Activated CD8-positive, alpha-beta T cell treated with anti-CD3 and anti-CD28 coated beads for 36 hours (primary cell): ENCODE results near the gene SIK3. TPM values are rescaled to one million over a fixed set of nuclear protein-coding genes. Genes with fewer than 3 reads are reported as not detected.

Experiments
- ATAC-seq: fragments of 200-7000 bp; cut with Tn5 transposase; one replicate; pipeline ENCODE4 v1.10.0; 2021; ENCODE audit warnings: mild to moderate bottlenecking, moderate library complexity
- CTCF ChIA-PET: fragments of 350-600 bp; sonication (Branson Sonifier 250); formaldehyde crosslinking; loops from one replicate; lab custom pipeline; 2021; ENCODE audit warnings: antibody characterized with exemption; lab: Charles Lee
- POLR2A ChIA-PET: fragments of 350-600 bp; sonication (Branson Sonifier 250); formaldehyde crosslinking; loops from one replicate; lab custom pipeline; 2021; ENCODE audit warnings: antibody characterized with exemption; lab: Charles Lee
- DNase-seq: peaks from one replicate; pipeline ENCODE4 v3.0.0-alpha.2; 2020
- H3K27ac Mint-ChIP-seq: one replicate; pipeline ENCODE4 v1.8.0; 2021; ENCODE audit warnings: mild to moderate bottlenecking, mixed read lengths
- H3K27me3 Mint-ChIP-seq: one replicate; pipeline ENCODE4 v1.8.0; 2021; ENCODE audit warnings: mixed read lengths
- H3K36me3 Mint-ChIP-seq: one replicate; pipeline ENCODE4 v1.8.0; 2021; ENCODE audit warnings: low read depth, mixed read lengths
- H3K4me1 Mint-ChIP-seq: one replicate; pipeline ENCODE4 v1.8.0; 2021; ENCODE audit warnings: low read depth, mixed read lengths
- H3K4me3 Mint-ChIP-seq: one replicate; pipeline ENCODE4 v1.8.0; 2021; ENCODE audit warnings: mild to moderate bottlenecking, moderate library complexity, mixed read lengths
- H3K9me3 Mint-ChIP-seq: one replicate; pipeline ENCODE4 v1.8.0; 2021; ENCODE audit warnings: mixed read lengths
- CTCF ChIP-seq: fragments of 200-600 bp; IDR thresholded peaks from one replicate; pipeline ENCODE4 v1.8.0; 2022; ENCODE audit warnings: antibody characterized with exemption, mild to moderate bottlenecking
- intact Hi-C: fragments of 100-400 bp; cut with micrococcal nuclease; formaldehyde crosslinking; loops from one replicate; pipeline ENCODE4 v1.10.0; 2022
- total RNA-seq, 2 experiments: library from RNA; stranded (reverse); gene quantifications; one replicate each; pipeline ENCODE4 v1.2.3, GENCODE V29; 2021

The SIK3 gene
- total RNA-seq, 2 experiments from 2014 or later: 18.7 to 24.1 TPM

- POLR2A ChIA-PET: interaction anchor here (1.2 kb wide), 1 partner anchor 93 kb away, joined by 3 read pairs; no protein-coding TSS in a partner anchor
- no peak for TF ChIP-seq CTCF
- peaks cover 13% of the 10 kb centered on the region for H3K4me1 Mint-ChIP-seq
- H3K9me3 Mint-ChIP-seq: no peaks in the 10 kb centered on the region
- CTCF ChIA-PET: interaction anchor here (1.0 kb wide), 2 partner anchors 25 to 207 kb away, joined by 3 read pairs; no protein-coding TSS in a partner anchor
- DNase-seq: no peak
- no peak overlapping the region for H3K4me3 Mint-ChIP-seq
- H3K27ac Mint-ChIP-seq: no peak overlapping the region
- peaks cover 14% of the 10 kb centered on the region for H3K36me3 Mint-ChIP-seq
- no peak for ATAC-seq
- intact Hi-C loops: no loop called here
- no peaks in the 10 kb centered on the region for H3K27me3 Mint-ChIP-seq
Measured at GRCh38 chr11:116892374-116892773, 205.9 kb downstream of the SIK3 start.

- Mint-ChIP-seq H3K27me3 (no peaks in the 10 kb centered on the region), H3K4me3 (no peak overlapping the region), H3K4me1 (peaks cover 13% of the 10 kb centered on the region), H3K9me3 (no peaks in the 10 kb centered on the region), H3K27ac (no peak overlapping the region), H3K36me3 (peaks cover 14% of the 10 kb centered on the region)
- intact Hi-C loops: no loop called here
- DNase-seq: no peak
- POLR2A ChIA-PET: no interaction called here
- ATAC-seq: no peak
- no peak for TF ChIP-seq CTCF
- CTCF ChIA-PET: interaction anchor here (1.4 to 4.9 kb wide), 3 partner anchors 12 to 215 kb away, joined by 3 to 31 read pairs (median 28); no protein-coding TSS in a partner anchor
Measured at GRCh38 chr11:116891746-116892145, 206.5 kb downstream of the SIK3 start.

- H3K4me3 Mint-ChIP-seq: no peak overlapping the region
- H3K27me3 Mint-ChIP-seq: no peaks in the 10 kb centered on the region
- ChIA-PET CTCF (interaction anchor here (1.3 to 4.9 kb wide), 5 partner anchors 11 to 216 kb away, joined by 3 to 31 read pairs (median 5); no protein-coding TSS in a partner anchor), POLR2A (interaction anchor here (0.6 kb wide), 1 partner anchor 135 kb away, joined by 3 read pairs; no protein-coding TSS in a partner anchor)
- H3K9me3 Mint-ChIP-seq: no peaks in the 10 kb centered on the region
- ATAC-seq (no peak), DNase-seq (no peak)
- intact Hi-C loops: no loop called here
- no peak for TF ChIP-seq CTCF
- H3K4me1 Mint-ChIP-seq: peaks cover 13% of the 10 kb centered on the region
- peak overlapping the region; percentile 44 for H3K27ac Mint-ChIP-seq
- H3K36me3 Mint-ChIP-seq: peaks cover 7% of the 10 kb centered on the region
Measured at GRCh38 chr11:116890607-116891006, 207.6 kb downstream of the SIK3 start.

GRCh38 chr11:116890193-116890592 lies 208.0 kb downstream of the SIK3 start:
- DNase-seq (peak; percentile 40), ATAC-seq (peak; percentile 90)
- POLR2A ChIA-PET: interaction anchor here (0.6 kb wide), 1 partner anchor 208 kb away, joined by 3 read pairs; the partner anchor contains the start of gene SIK3
- intact Hi-C loops: no loop called here
- Mint-ChIP-seq H3K4me1 (peaks cover 13% of the 10 kb centered on the region), H3K36me3 (peaks cover 6% of the 10 kb centered on the region), H3K4me3 (no peak overlapping the region), H3K9me3 (no peaks in the 10 kb centered on the region), H3K27me3 (no peaks in the 10 kb centered on the region), H3K27ac (peak overlapping the region; percentile 44)
- no peak for TF ChIP-seq CTCF
- CTCF ChIA-PET: interaction anchor here (1.3 to 4.9 kb wide), 4 partner anchors 10 to 216 kb away, joined by 3 to 31 read pairs (median 16); no protein-coding TSS in a partner anchor

- Mint-ChIP-seq H3K36me3 (peaks cover 3% of the 10 kb centered on the region), H3K27ac (no peak overlapping the region), H3K4me1 (peaks cover 13% of the 10 kb centered on the region), H3K27me3 (no peaks in the 10 kb centered on the region), H3K4me3 (no peak overlapping the region), H3K9me3 (no peaks in the 10 kb centered on the region)
- no peak for TF ChIP-seq CTCF
- CTCF ChIA-PET: interaction anchor here (1.2 to 4.9 kb wide), 5 partner anchors 9 to 217 kb away, joined by 3 to 31 read pairs (median 9); no protein-coding TSS in a partner anchor
- intact Hi-C loops: no loop called here
- POLR2A ChIA-PET: interaction anchor here (0.6 to 0.9 kb wide), 2 partner anchors 36 to 91 kb away, joined by 3 read pairs; no protein-coding TSS in a partner anchor
- no peak for DNase-seq
- no peak for ATAC-seq
Measured at GRCh38 chr11:116888884-116889549, 209.2 kb downstream of the SIK3 start.
